H1 (cell line): ENCODE measurements around the gene CHPF2. TPM values are rescaled to one million over a fixed set of nuclear protein-coding genes. Genes with fewer than 3 reads are reported as not detected.

ENCODE experiments used
- CTCF ChIA-PET: fragments of 300-600 bp; sonication (Branson Sonifier 250); formaldehyde crosslinking; loops from one replicate; lab custom pipeline; 2021; ENCODE audit not compliant: partially characterized antibody; lab: Charles Lee
- POLR2A ChIA-PET: fragments of 300-600 bp; sonication (Branson Sonifier 250); formaldehyde crosslinking; loops from one replicate; lab custom pipeline; 2021; ENCODE audit warnings: inconsistent platforms; ENCODE audit not compliant: partially characterized antibody; lab: Charles Lee
- DNase-seq, 2 experiments: peaks; one replicate each; pipeline versions ENCODE4 v3.0.0 to v3.0.0-alpha.2; 2010 to 2022; ENCODE audit warnings: low spot score in 2 of 2, low read depth in 1 of 2, mixed read lengths in 1 of 2
- FAIRE-seq: peaks from 2 replicates; lab custom pipeline; 2011; peaks lifted over from hg19 to GRCh38; lab: Jason Lieb, UNC
- H2AFZ ChIP-seq: 2 replicates; pipeline ENCODE4 v1.8.1; 2012; ENCODE audit warnings: low read length, inconsistent platforms
- H2AK5ac ChIP-seq: 2 replicates; pipeline ENCODE4 v1.6.1; 2013; ENCODE audit warnings: low read depth, low read length
- H2BK120ac ChIP-seq: replicated peaks from 2 replicates; pipeline ENCODE3; 2013; ENCODE audit warnings: low read depth, low read length, inconsistent platforms
- H2BK12ac ChIP-seq: 2 replicates; pipeline ENCODE4 v1.6.1; 2013; ENCODE audit warnings: low read depth, low read length
- H2BK15ac ChIP-seq: 2 replicates; pipeline ENCODE4 v1.6.1; 2013; ENCODE audit warnings: low read length
- H2BK20ac ChIP-seq: 2 replicates; pipeline ENCODE4 v1.6.1; 2013; ENCODE audit warnings: low read length
- H2BK5ac ChIP-seq: 2 replicates; pipeline ENCODE4 v1.6.1; 2013; ENCODE audit warnings: low read depth, low read length
- H3K14ac ChIP-seq: 2 replicates; pipeline ENCODE4 v1.6.1; 2013; ENCODE audit warnings: inconsistent platforms; ENCODE audit not compliant: insufficient read length
- H3K18ac ChIP-seq: 2 replicates; pipeline ENCODE4 v1.6.1; 2013; ENCODE audit warnings: low read length; ENCODE audit errors: extremely low read depth
- H3K23ac ChIP-seq: 2 replicates; pipeline ENCODE4 v1.6.1; 2013; ENCODE audit warnings: inconsistent platforms; ENCODE audit not compliant: insufficient read length
- H3K23me2 ChIP-seq: 2 replicates; pipeline ENCODE4 v1.6.1; 2013; ENCODE audit warnings: low read depth, low read length
- H3K27ac ChIP-seq: 2 replicates; pipeline ENCODE4 v1.6.1; 2011; ENCODE audit warnings: low read depth, low read length, inconsistent platforms
- H3K27me3 ChIP-seq, 4 experiments: replicated peaks in 1 of 4; 1 replicate in 1 of 4; 2 replicates in 3 of 4; pipeline versions ENCODE4 v1.6.1 to v1.8.1; 2011 to 2013; ENCODE audit warnings: low read length in 3 of 4, mild to moderate bottlenecking in 3 of 4, inconsistent platforms in 2 of 4, mixed read lengths in 2 of 4, moderate library complexity in 1 of 4; ENCODE audit not compliant: control insufficient read depth in 3 of 4, insufficient read depth in 3 of 4; ENCODE audit errors: extremely low read depth in 1 of 4
- H3K36me3 ChIP-seq, 4 experiments: 2 replicates each; pipeline versions ENCODE4 v1.6.1 to v1.8.1; 2011 to 2013; ENCODE audit warnings: mild to moderate bottlenecking in 4 of 4, low read length in 3 of 4, moderate library complexity in 2 of 4, control low read depth in 1 of 4, inconsistent platforms in 1 of 4; ENCODE audit not compliant: insufficient read depth in 4 of 4, control insufficient read depth in 2 of 4
- H3K4ac ChIP-seq: replicated peaks from 2 replicates; pipeline ENCODE3; 2013; ENCODE audit warnings: low read length, low read depth, mixed read lengths, inconsistent platforms; ENCODE audit not compliant: insufficient read length
- H3K4me1 ChIP-seq, 4 experiments: replicated peaks in 1 of 4; 1 replicate in 1 of 4; 2 replicates in 3 of 4; pipeline versions ENCODE4 v1.6.1 to v1.8.1; 2011 to 2013; ENCODE audit warnings: low read length in 3 of 4, inconsistent platforms in 2 of 4, mixed read lengths in 1 of 4; ENCODE audit not compliant: insufficient read depth in 4 of 4, control insufficient read depth in 3 of 4
- H3K4me2 ChIP-seq, 2 experiments: 2 replicates each; pipeline versions ENCODE4 v1.6.1 to v1.8.1; 2011 to 2013; ENCODE audit warnings: low read depth in 2 of 2, low read length in 2 of 2, control low read depth in 1 of 2, inconsistent platforms in 1 of 2, mild to moderate bottlenecking in 1 of 2; ENCODE audit not compliant: insufficient read depth in 1 of 2
- H3K4me3 ChIP-seq, 4 experiments: fragments of 200-600, 300-600 bp in 1 of 4; sonication (generic), shearing (Covaris generic), sonication (Bioruptor Twin) in 1 of 4; 2 replicates each; pipeline versions ENCODE4 v1.5.1 to v1.8.1; 2011 to 2016; ENCODE audit warnings: low read length in 4 of 4, low read depth in 3 of 4, control low read depth in 2 of 4, inconsistent platforms in 2 of 4, mild to moderate bottlenecking in 2 of 4, mixed read lengths in 1 of 4, moderate library complexity in 1 of 4; ENCODE audit not compliant: insufficient read depth in 2 of 4; ENCODE audit errors: extremely low read depth in 1 of 4
- H3K56ac ChIP-seq: replicated peaks from 2 replicates; pipeline ENCODE3; 2013; ENCODE audit warnings: low read depth, mild to moderate bottlenecking, mixed read lengths, low read length, inconsistent platforms; ENCODE audit not compliant: insufficient read length
- H3K79me1 ChIP-seq: 2 replicates; pipeline ENCODE4 v1.6.1; 2013; ENCODE audit warnings: low read depth, low read length, control low read depth
- H3K79me2 ChIP-seq, 2 experiments: 2 replicates each; pipeline versions ENCODE4 v1.6.1 to v1.8.1; 2012 to 2013; ENCODE audit warnings: low read length in 2 of 2, mild to moderate bottlenecking in 2 of 2, inconsistent platforms in 1 of 2; ENCODE audit not compliant: insufficient read depth in 2 of 2, control insufficient read depth in 1 of 2
- H3K9ac ChIP-seq, 4 experiments: replicated peaks in 1 of 4; 1 replicate in 1 of 4; 2 replicates in 3 of 4; pipeline versions ENCODE4 v1.6.1 to v1.8.1; 2011 to 2013; ENCODE audit warnings: low read depth in 3 of 4, low read length in 3 of 4, control low read depth in 2 of 4, mild to moderate bottlenecking in 2 of 4, moderate library complexity in 2 of 4, inconsistent platforms in 1 of 4; ENCODE audit errors: extremely low read depth in 1 of 4
- H3K9me3 ChIP-seq, 2 experiments: 2 replicates each; pipeline versions ENCODE4 v1.6.1 to v1.8.1; 2012 to 2013; ENCODE audit warnings: mild to moderate bottlenecking in 2 of 2, moderate library complexity in 2 of 2, control low read depth in 1 of 2, inconsistent platforms in 1 of 2, low read depth in 1 of 2, low read length in 1 of 2, mixed read lengths in 1 of 2; ENCODE audit not compliant: insufficient read depth in 2 of 2
- H4K20me1 ChIP-seq, 2 experiments: replicated peaks in 1 of 2; 2 replicates each; pipeline versions ENCODE3 to v1.8.1; 2011 to 2013; ENCODE audit warnings: inconsistent platforms in 2 of 2, low read length in 2 of 2, mild to moderate bottlenecking in 1 of 2; ENCODE audit not compliant: insufficient read depth in 2 of 2, control insufficient read depth in 1 of 2
- H4K5ac ChIP-seq: 2 replicates; pipeline ENCODE4 v1.6.1; 2013; ENCODE audit warnings: low read length, low read depth, mixed read lengths, inconsistent platforms; ENCODE audit not compliant: insufficient read length
- H4K8ac ChIP-seq: 2 replicates; pipeline ENCODE4 v1.8.0; 2013; ENCODE audit warnings: mild to moderate bottlenecking, moderate library complexity, low read length, inconsistent platforms; ENCODE audit not compliant: insufficient read depth; ENCODE audit errors: extremely low read depth
- H4K91ac ChIP-seq: replicated peaks from 2 replicates; pipeline ENCODE3; 2013; ENCODE audit warnings: low read length, mixed read lengths, inconsistent platforms; ENCODE audit not compliant: insufficient read length
- CTBP2 ChIP-seq: IDR thresholded peaks from 2 replicates; pipeline ENCODE4 v1.7.0; 2011; ENCODE audit warnings: borderline replicate concordance, mild to moderate bottlenecking, moderate library complexity, mixed read lengths, low read length; ENCODE audit not compliant: insufficient read depth, insufficient read length
- EZH2 ChIP-seq: fragments of 200-600 bp; sonication (generic); IDR thresholded peaks from 2 replicates; pipeline ENCODE4 v1.7.1; 2012; ENCODE audit warnings: low read depth, mild to moderate bottlenecking, moderate library complexity, low read length, inconsistent platforms; ENCODE audit not compliant: severe bottlenecking
- HDAC2 ChIP-seq, 2 experiments: fragments of 300-600 bp in 1 of 2; sonication (generic) in 1 of 2; IDR thresholded peaks; 2 replicates each; pipeline ENCODE4 v1.6.1; 2011 to 2012; ENCODE audit warnings: low read depth in 2 of 2, low read length in 2 of 2, mild to moderate bottlenecking in 2 of 2, moderate library complexity in 2 of 2, borderline replicate concordance in 1 of 2, inconsistent platforms in 1 of 2
- KDM5A ChIP-seq: fragments of 200-600 bp; IDR thresholded peaks from 2 replicates; pipeline ENCODE4 v1.7.1; 2012; ENCODE audit warnings: mild to moderate bottlenecking, low read length, inconsistent platforms, mixed read lengths
- POLR2A ChIP-seq, 2 experiments: IDR thresholded peaks; 1 replicate in 1 of 2; 2 replicates in 1 of 2; pipeline ENCODE4 v1.6.1; 2011; ENCODE audit warnings: low read depth in 2 of 2, low read length in 2 of 2, mild to moderate bottlenecking in 2 of 2; ENCODE audit errors: control extremely low read depth in 1 of 2
- POU5F1 ChIP-seq: IDR thresholded peaks from 2 replicates; pipeline ENCODE4 v1.6.1; 2011; ENCODE audit warnings: low read depth, mild to moderate bottlenecking, low read length, moderate library complexity
- RBBP5 ChIP-seq: IDR thresholded peaks from 2 replicates; pipeline ENCODE4 v1.7.1; 2012; ENCODE audit warnings: low read depth, mild to moderate bottlenecking, inconsistent platforms, low read length, moderate library complexity, borderline replicate concordance
- SIRT6 ChIP-seq: IDR thresholded peaks from one replicate; pipeline ENCODE4 v1.7.1; 2012; ENCODE audit warnings: low read length, inconsistent platforms
- SIX5 ChIP-seq: IDR thresholded peaks from 2 replicates; pipeline ENCODE4 v1.6.1; 2011; ENCODE audit warnings: mild to moderate bottlenecking, low read depth, low read length
- TAF1 ChIP-seq: IDR thresholded peaks from 2 replicates; pipeline ENCODE4 v1.6.1; 2011; ENCODE audit warnings: mild to moderate bottlenecking, low read depth, low read length
- TBP ChIP-seq: IDR thresholded peaks from 2 replicates; pipeline ENCODE4 v1.6.1; 2011; ENCODE audit warnings: low read depth, low read length, improper control_type of control experiment
- WGBS, 2 experiments: shearing (Covaris generic) in 1 of 2; methylation state at CpG; one replicate each; pipeline versions ENCODE4 v1.1.6 to v1.1.7; 2013 to 2015; ENCODE audit warnings: low lambda C conversion rate in 2 of 2, mixed read lengths in 2 of 2, inconsistent platforms in 1 of 2, low coverage in 1 of 2, missing lambda C conversion rate in 1 of 2; ENCODE audit not compliant: insufficient replicate concordance in 2 of 2, insufficient coverage in 1 of 2, insufficient read length in 1 of 2; ENCODE audit errors: extremely low coverage in 1 of 2, missing lambda C conversion rate in 1 of 2; 5-methylcytosine and 5-hydroxymethylcytosine counted together
- polyA plus RNA-seq, 7 experiments: library from polyadenylated mRNA; depleted of rRNA in 3 of 7; stranded (reverse) in 5 of 7; unstranded in 2 of 7; fragments of >200 nt in 5 of 7; fragments of 200-250 nt in 2 of 7; gene quantifications; 1 replicate in 5 of 7; 2 replicates in 1 of 7; 4 replicates in 1 of 7; pipeline versions ENCODE4 v1.2.1 to v1.2.3, GENCODE V29; 2011 to 2013; ENCODE audit warnings: missing spikeins in 2 of 7, mixed read lengths in 2 of 7
- total RNA-seq: library from RNA; stranded (reverse); fragmentation: NEBNext Ultra II Directional; extraction: Animal tissue kit (Norgen Biotek cat#: 25700); gene quantifications from 2 replicates; pipeline ENCODE4 v1.2.1, GENCODE V29; 2021

CHPF2 gene
- total and polyA plus RNA-seq, 2 of the 8 experiments (the other 6 are each of a cell fraction or from before 2014, with no cell fraction given), result 14.4 to 20.6 TPM

DNA sequence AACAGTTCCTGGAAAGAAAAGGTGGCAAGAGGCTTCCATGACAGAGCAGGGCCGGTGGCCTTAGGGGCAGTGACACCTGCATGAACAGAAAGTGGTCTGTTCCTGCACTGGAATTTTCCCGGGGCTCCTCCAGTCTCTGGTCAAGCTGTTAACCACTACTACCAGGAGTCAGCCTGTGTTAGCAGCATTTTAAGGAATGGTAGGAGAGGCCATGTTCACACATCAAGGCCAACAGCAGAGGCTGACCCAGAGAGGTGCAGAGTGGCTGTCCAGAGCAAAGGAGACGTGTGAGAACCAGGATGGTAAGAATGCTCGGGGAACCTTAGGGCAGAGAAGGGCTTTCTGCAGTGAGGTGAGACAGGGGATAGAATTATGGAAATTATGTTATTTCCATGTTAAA, 30.5 kb upstream of the CHPF2 start:
- Histone ChIP-seq H3K4ac (no peak overlapping the region), H4K91ac (no peak overlapping the region), H3K79me1 (no peaks in the 10 kb centered on the region), H3K23ac (no peak overlapping the region), H3K23me2 (peaks cover 5% of the 10 kb centered on the region; the same call in 1 of the 2 replicates), H3K14ac (no peak overlapping the region), H3K18ac (no peak overlapping the region), H4K8ac (no peak overlapping the region), H2BK15ac (no peak overlapping the region), H2BK5ac (no peak overlapping the region), H4K20me1 (no peaks in the 10 kb centered on the region), H2BK120ac (no peak overlapping the region), H2AFZ (no peak overlapping the region), H3K9ac (no peak overlapping the region), H2BK20ac (no peak overlapping the region), H3K27ac (no peak overlapping the region), H3K36me3 (no peaks in the 10 kb centered on the region), H3K4me1 (peaks cover 0 to 9% (median 1%) of the 10 kb centered on the region in 4 experiments; a peak in 3 of 7 replicates), H3K56ac (no peak overlapping the region), H3K9me3 (no peaks in the 10 kb centered on the region), H3K27me3 (peaks cover 0 to 3% (median 1%) of the 10 kb centered on the region in 4 experiments; a peak in 2 of 7 replicates), H3K4me2 (no peak overlapping the region), H4K5ac (no peak overlapping the region), H2AK5ac (no peak overlapping the region), H2BK12ac (no peak overlapping the region), H3K79me2 (no peaks in the 10 kb centered on the region), H3K4me3 (no peak overlapping the region)
- CTCF ChIA-PET, result no interaction called here
- POLR2A ChIA-PET, result no interaction called here
- WGBS, 2 experiments, result 96% methylated on average over 3 of the region's 4 CpGs; no CpG with 5 or more reads in 1 of the 2 experiments
- TF ChIP-seq POLR2A (IDR thresholded peaks at IDR 0.05; ENCODE audit: control extremely low read depth in 1 of 2, low read depth in 2 of 2, low read length in 2 of 2), result no peak
- TF ChIP-seq SIX5, result no peak
- TF ChIP-seq TAF1, result no peak
- TF ChIP-seq HDAC2 (IDR thresholded peaks at IDR 0.05; ENCODE audit: borderline replicate concordance in 1 of 2, low read depth in 2 of 2, low read length in 2 of 2), result no peak
- TF ChIP-seq POU5F1, result no peak
- TF ChIP-seq EZH2, result no peak
- no peak for TF ChIP-seq SIRT6
- no peak for TF ChIP-seq TBP
- no peak for TF ChIP-seq CTBP2
- no peak for TF ChIP-seq RBBP5
- TF ChIP-seq KDM5A, result no peak
- DNase-seq, result no peak
- no peak for FAIRE-seq
